Mononuclear cell (primary cell): Measurements from ENCODE around the gene KXD1. TPM values are rescaled to one million over a fixed set of nuclear protein-coding genes. Genes with fewer than 3 reads are reported as not detected.
"Not testable (repeated sequence)": the region's sequence is repeated elsewhere in the genome, so short reads cannot be mapped to it uniquely, and the experiment has no call there.

Experiments used
- H3K27me3 ChIP-seq: 2 replicates; pipeline ENCODE4 v1.6.0; 2011; ENCODE audit warnings: low read length, control low read depth; ENCODE audit not compliant: insufficient read depth
- H3K4me1 ChIP-seq: 2 replicates; pipeline ENCODE4 v1.5.1; 2011; ENCODE audit warnings: mild to moderate bottlenecking, low read length, control low read depth; ENCODE audit not compliant: insufficient read depth
- H3K4me3 ChIP-seq: 2 replicates; pipeline ENCODE4 v1.5.1; 2011; ENCODE audit warnings: mild to moderate bottlenecking, low read length, moderate library complexity
- H3K9me3 ChIP-seq: 2 replicates; pipeline ENCODE4 v1.5.1; 2011; ENCODE audit warnings: low read depth, mild to moderate bottlenecking, control low read depth, low read length
- total RNA-seq: library from RNA; depleted of rRNA; stranded (reverse); fragments of >200 nt; gene quantifications from one replicate; pipeline ENCODE4 v1.2.3, GENCODE V29; 2012

Gene KXD1
- total RNA-seq, 1 donor, result 70.5 TPM

- Histone ChIP-seq H3K4me1 (peaks cover 15% of the 10 kb centered on the region), H3K27me3 (peaks cover 33% of the 10 kb centered on the region), H3K4me3 (no peak overlapping the region), H3K9me3 (no peaks in the 10 kb centered on the region)
These were observed 41.8 kb downstream of the KXD1 start for GRCh38 chr19:18599485-18599884.

GRCh38 chr19:18600692-18601397 lies 43.2 kb downstream of the KXD1 start:
- H3K4me1 ChIP-seq, H3K4me3 ChIP-seq, H3K9me3 ChIP-seq: not testable (repeated sequence)
- peaks cover 40% of the 10 kb centered on the region for H3K27me3 ChIP-seq

GRCh38 chr19:18601875-18602274 lies 44.2 kb downstream of the KXD1 start:
- peaks cover 3% of the 10 kb centered on the region for H3K4me1 ChIP-seq
- no peaks in the 10 kb centered on the region for H3K9me3 ChIP-seq
- peaks cover 40% of the 10 kb centered on the region for H3K27me3 ChIP-seq
- no peak overlapping the region for H3K4me3 ChIP-seq

DNA sequence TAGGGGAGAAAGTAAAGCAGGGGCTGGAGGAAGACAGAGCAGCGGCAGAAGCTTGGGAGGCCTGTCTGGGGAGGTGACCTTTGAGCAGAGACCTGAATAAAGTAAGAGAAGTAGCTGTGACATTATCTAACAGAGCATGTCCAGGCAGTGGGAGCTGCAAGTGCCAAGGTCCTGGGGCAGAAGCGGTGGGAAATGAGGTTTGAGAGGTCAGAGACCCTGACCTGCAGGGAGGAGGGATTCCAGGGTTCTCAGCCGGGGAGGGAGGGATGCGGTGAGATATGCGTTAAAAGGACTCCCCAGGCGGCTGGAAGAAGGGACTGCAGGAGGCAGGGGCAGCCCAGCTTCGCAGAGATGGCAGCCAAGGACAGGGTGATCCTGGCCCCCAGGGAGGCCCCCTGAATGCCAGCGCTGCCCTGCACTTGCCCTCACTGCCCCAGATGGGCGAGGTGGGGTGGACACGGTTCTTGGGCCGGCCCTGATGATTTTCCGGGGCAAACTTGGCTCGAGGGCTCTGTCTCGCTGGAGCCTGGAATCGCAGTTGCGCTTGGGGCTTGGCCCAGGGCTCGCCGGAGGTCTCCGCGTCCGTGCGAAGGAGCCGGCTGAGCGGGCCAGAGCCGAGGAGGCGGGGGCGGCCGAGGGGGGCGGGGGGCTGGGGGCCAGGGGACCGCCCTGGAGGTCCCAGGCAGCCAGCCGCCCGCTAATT lies 45.7 kb downstream of the KXD1 start:
- Histone ChIP-seq H3K4me3 (no peak overlapping the region), H3K9me3 (no peaks in the 10 kb centered on the region), H3K4me1 (peaks cover 7% of the 10 kb centered on the region), H3K27me3 (peaks cover 51% of the 10 kb centered on the region)

GRCh38 chr19:18603958-18604819 lies 46.5 kb downstream of the KXD1 start:
- no peaks in the 10 kb centered on the region for H3K9me3 ChIP-seq
- peaks cover 7% of the 10 kb centered on the region for H3K4me1 ChIP-seq
- peaks cover 59% of the 10 kb centered on the region for H3K27me3 ChIP-seq
- no peak overlapping the region for H3K4me3 ChIP-seq

DNA sequence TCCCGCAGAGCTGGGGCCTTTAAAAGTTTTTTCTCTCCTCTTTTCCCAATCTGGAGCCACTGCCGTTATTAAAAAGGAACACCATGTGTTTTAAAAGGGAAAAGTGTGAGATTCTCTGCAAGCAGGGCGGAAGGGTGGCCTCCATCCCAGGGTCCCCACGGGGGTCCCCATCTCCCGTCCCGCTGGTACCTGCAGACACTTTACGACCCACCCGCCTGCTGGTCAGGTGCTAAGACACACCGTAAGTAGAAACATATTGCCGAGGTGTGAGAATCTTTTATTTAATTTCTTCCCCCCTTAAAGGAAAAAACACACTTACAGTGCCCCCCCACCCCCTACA lies 47.1 kb downstream of the KXD1 start:
- Histone ChIP-seq H3K27me3 (peaks cover 65% of the 10 kb centered on the region), H3K4me3 (no peak overlapping the region), H3K4me1 (peaks cover 7% of the 10 kb centered on the region), H3K9me3 (no peaks in the 10 kb centered on the region)

- H3K4me1 ChIP-seq, result peaks cover 7% of the 10 kb centered on the region
- H3K27me3 ChIP-seq, result peaks cover 69% of the 10 kb centered on the region
- no peaks in the 10 kb centered on the region for H3K9me3 ChIP-seq
- H3K4me3 ChIP-seq, result no peak overlapping the region
These were observed 47.5 kb downstream of the KXD1 start for GRCh38 chr19:18605196-18605545.

- Histone ChIP-seq H3K9me3 (no peaks in the 10 kb centered on the region), H3K27me3 (peaks cover 73% of the 10 kb centered on the region), H3K4me3 (no peak overlapping the region), H3K4me1 (peaks cover 7% of the 10 kb centered on the region)
These were observed 48.0 kb downstream of the KXD1 start for GRCh38 chr19:18605546-18606280.

GRCh38 chr19:18606281-18607225 lies 48.9 kb downstream of the KXD1 start, which contains the start of gene CRLF1:
TSS of gene CRLF1 (minus strand) at chr19:18606799. CDS start at chr19:18606656, 143 bp downstream.
- H3K27me3 ChIP-seq, result peaks cover 78% of the 10 kb centered on the region
- H3K4me1 ChIP-seq, result peaks cover 7% of the 10 kb centered on the region
- H3K9me3 ChIP-seq, result no peaks in the 10 kb centered on the region
- H3K4me3 ChIP-seq, result no peak within 1 kb of the TSS

DNA sequence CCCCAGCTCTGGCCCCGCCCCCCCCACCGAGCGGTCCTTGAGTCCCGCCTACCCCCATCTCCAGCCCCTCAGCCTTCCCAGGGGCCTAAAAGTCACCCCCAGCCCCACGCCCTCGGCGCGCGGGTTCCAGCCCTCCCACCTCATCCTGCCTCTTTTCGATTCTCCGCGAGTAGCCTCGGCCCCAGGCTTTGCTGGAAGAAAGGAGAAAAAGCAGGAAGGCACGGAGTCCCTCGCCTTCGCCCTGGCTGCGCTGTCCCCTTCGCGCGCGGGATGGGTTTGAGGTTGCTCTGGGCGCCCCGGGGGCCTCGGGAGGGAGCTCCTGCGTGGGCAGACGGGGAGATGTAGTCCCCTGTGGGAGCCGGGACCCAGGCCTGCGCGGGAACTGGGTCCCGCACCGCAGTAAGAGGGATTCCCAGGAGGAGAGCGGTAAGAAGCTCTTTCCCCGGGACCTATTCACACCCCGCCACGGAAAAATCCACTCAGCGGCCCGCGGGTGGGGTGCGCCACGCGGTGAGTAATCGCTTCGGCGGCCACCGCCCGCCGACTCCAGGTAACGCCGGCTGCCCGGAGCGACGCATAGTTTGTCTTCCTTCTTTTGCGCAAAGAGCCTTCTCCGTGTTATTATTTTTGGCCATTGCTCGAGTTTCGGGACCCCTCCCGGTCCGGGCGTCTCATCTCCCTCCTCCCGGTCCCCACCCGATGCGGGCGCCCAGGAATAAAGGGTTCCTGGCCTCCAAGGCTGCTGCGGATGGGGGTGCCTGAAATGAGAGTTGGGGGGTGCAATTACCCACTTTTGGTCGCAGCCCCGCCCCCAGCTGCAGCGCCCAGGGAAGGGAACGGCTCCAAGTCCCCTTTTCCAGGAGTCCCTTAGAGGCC lies 49.8 kb downstream of the KXD1 start:
- Histone ChIP-seq H3K4me3 (no peak overlapping the region), H3K9me3 (no peaks in the 10 kb centered on the region), H3K4me1 (peaks cover 15% of the 10 kb centered on the region), H3K27me3 (peaks cover 78% of the 10 kb centered on the region)

DNA sequence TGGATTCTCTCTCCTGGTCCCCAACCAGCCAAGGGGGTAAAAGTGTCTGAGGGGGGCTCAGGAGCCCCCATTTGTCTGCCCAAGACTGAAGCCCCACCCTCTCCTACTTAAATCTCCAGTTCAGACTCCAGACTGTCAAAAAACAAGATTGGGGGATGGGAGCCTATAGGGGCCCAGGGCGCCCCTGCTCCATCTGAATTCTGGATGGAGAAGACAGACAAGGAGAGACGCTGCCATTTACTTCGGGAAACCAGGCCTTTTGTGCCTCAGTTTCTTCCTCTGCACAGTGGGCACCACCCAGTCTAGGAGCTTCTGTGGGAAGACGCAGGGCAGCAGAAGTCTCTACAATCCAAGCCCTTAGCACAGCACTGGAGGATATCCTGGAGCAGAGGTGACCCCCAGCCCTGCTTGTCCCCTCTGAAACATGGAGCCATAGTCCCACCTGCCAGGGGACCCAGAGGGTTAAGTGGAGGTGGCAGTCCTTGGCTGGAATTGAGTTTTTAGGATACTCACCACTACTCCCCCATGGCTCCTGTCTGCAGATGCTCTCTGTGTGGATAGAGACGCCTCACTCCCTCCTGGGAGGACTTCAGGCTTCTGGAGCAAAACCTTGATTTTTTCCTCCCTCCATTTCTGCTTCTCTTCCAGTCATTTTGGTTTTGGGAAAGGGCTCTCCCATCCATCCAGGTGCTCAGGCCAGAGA lies 50.6 kb downstream of the KXD1 start:
- H3K4me3 ChIP-seq, result no peak overlapping the region
- peaks cover 74% of the 10 kb centered on the region for H3K27me3 ChIP-seq
- no peaks in the 10 kb centered on the region for H3K9me3 ChIP-seq
- H3K4me1 ChIP-seq, result peaks cover 16% of the 10 kb centered on the region

DNA sequence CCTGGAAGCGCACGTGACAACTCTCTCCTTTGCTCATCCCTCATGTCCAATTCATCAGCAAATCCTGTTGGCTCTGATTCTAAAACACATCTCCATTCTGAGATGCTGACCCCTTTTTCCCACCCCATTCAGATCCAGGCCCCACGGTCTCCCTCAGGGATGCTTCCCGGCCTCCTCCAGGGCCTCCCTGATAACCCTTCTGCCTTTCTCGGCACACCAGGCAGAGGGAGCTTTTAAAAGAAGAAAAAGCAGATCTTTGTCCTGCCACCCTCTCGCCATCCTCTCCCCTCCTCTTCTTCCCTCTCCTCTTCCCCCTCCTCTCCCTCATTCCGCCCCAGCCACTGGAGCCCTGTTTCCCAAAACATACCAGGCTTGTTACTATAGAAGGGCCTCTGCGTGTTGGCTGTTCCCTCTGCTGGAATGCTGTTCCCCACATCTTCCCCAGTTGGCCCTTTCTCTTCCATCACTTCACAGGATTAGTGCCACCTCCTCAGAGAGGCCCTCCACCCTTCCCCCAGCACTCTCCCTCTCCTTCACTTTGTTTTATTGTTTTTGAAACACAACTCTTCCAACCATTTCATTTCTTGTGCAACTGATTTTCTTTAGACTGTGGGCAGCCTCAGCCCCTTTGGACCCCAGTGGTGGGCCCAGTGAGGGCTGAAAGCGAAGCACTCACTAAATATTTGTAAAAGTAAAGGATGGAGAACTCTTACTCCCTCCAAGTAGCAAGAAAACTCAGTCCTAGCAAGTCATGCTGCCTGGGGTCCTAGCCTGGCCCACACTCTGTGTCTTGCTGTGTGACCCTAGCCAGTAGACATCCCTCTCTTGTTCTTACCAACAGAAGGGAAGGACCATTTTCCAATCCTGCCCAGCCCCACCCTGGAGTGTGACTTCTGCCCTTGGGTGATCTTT lies 51.4 kb downstream of the KXD1 start:
- H3K9me3 ChIP-seq, result no peaks in the 10 kb centered on the region
- no peak overlapping the region for H3K4me3 ChIP-seq
- H3K27me3 ChIP-seq, result peaks cover 74% of the 10 kb centered on the region
- peaks cover 16% of the 10 kb centered on the region for H3K4me1 ChIP-seq
